Calu3 (cell line): ENCODE results near the gene IGFBP5. TPM values are rescaled to one million over a fixed set of nuclear protein-coding genes. Genes with fewer than 3 reads are reported as not detected.

Experiments
- BruUV-seq: library from RNA; stranded (reverse); fragments of 400-500 nt; replicated peaks from 2 replicates; lab custom pipeline; 2021; lab: Mats Ljungman, UMichigan
- CTCF ChIA-PET: fragments of 300-600 bp; sonication (Branson Sonifier 250); formaldehyde crosslinking; loops from one replicate; lab custom pipeline; 2022; ENCODE audit warnings: antibody characterized with exemption; lab: Charles Lee
- DNase-seq: peaks from one replicate; pipeline ENCODE4 v3.0.0; 2022
- H3K27ac Mint-ChIP-seq: one replicate; pipeline ENCODE4 v1.8.0; 2022; ENCODE audit warnings: mixed read lengths; ENCODE audit not compliant: unreplicated experiment
- H3K27me3 Mint-ChIP-seq: one replicate; pipeline ENCODE4 v1.8.0; 2022; ENCODE audit warnings: mixed read lengths; ENCODE audit not compliant: unreplicated experiment
- H3K36me3 Mint-ChIP-seq: one replicate; pipeline ENCODE4 v1.8.0; 2022; ENCODE audit warnings: mild to moderate bottlenecking, moderate library complexity, mixed read lengths; ENCODE audit not compliant: insufficient read depth, unreplicated experiment
- H3K4me1 Mint-ChIP-seq: one replicate; pipeline ENCODE4 v1.8.0; 2022; ENCODE audit warnings: mild to moderate bottlenecking, low read depth, mixed read lengths; ENCODE audit not compliant: unreplicated experiment
- H3K4me3 Mint-ChIP-seq: one replicate; pipeline ENCODE4 v1.8.0; 2022; ENCODE audit warnings: mild to moderate bottlenecking, low read depth, moderate library complexity, mixed read lengths; ENCODE audit not compliant: unreplicated experiment
- H3K9me3 Mint-ChIP-seq: one replicate; pipeline ENCODE4 v1.8.0; 2022; ENCODE audit warnings: low read depth, mixed read lengths; ENCODE audit not compliant: unreplicated experiment
- CTCF ChIP-seq: fragments of 200-600 bp; IDR thresholded peaks from one replicate; pipeline ENCODE4 v1.8.0; 2022; ENCODE audit warnings: antibody characterized with exemption; ENCODE audit not compliant: unreplicated experiment
- intact Hi-C: fragments of 100-400 bp; cut with micrococcal nuclease; formaldehyde crosslinking; loops from one replicate; pipeline ENCODE4 v1.10.0; 2022; ENCODE audit not compliant: unreplicated experiment
- total RNA-seq: library from RNA; stranded (reverse); gene quantifications from 2 replicates; pipeline ENCODE4 v1.2.3, GENCODE V29; 2022

Gene IGFBP5
- total RNA-seq, 1 experiment from 2014 or later: 14.8 TPM

GRCh38 chr2:216711348-216711747 lies 16.0 kb upstream of the IGFBP5 start:
- Mint-ChIP-seq H3K9me3 (no peaks in the 10 kb centered on the region), H3K4me3 (no peak overlapping the region), H3K36me3 (peaks cover 3% of the 10 kb centered on the region), H3K4me1 (no peaks in the 10 kb centered on the region), H3K27me3 (no peaks in the 10 kb centered on the region), H3K27ac (no peak overlapping the region)
- no TSS peak for BruUV-seq
- intact Hi-C loops: no loop called here
- DNase-seq: no peak
- no peak for TF ChIP-seq CTCF
- CTCF ChIA-PET: interaction anchor here (0.7 to 1.0 kb wide), 3 partner anchors 11 to 621 kb away, joined by 3 to 4 read pairs (median 3); no protein-coding TSS in a partner anchor

GRCh38 chr2:216710551-216711301 lies 15.4 kb upstream of the IGFBP5 start:
- H3K4me3 Mint-ChIP-seq: no peak overlapping the region
- no peaks in the 10 kb centered on the region for H3K4me1 Mint-ChIP-seq
- no peak for TF ChIP-seq CTCF
- CTCF ChIA-PET: interaction anchor here (0.7 to 1.0 kb wide), 3 partner anchors 12 to 622 kb away, joined by 3 to 4 read pairs (median 3); no protein-coding TSS in a partner anchor
- H3K27ac Mint-ChIP-seq: no peak overlapping the region
- intact Hi-C loops: no loop called here
- H3K36me3 Mint-ChIP-seq: peaks cover 3% of the 10 kb centered on the region
- no peaks in the 10 kb centered on the region for H3K9me3 Mint-ChIP-seq
- no peaks in the 10 kb centered on the region for H3K27me3 Mint-ChIP-seq
- no peak for DNase-seq
- BruUV-seq: no TSS peak

- Mint-ChIP-seq H3K9me3 (no peaks in the 10 kb centered on the region), H3K27me3 (no peaks in the 10 kb centered on the region), H3K4me3 (no peak overlapping the region), H3K4me1 (peaks cover 5% of the 10 kb centered on the region), H3K27ac (no peak overlapping the region), H3K36me3 (no peaks in the 10 kb centered on the region)
- no peak for TF ChIP-seq CTCF
- intact Hi-C loops: no loop called here
- CTCF ChIA-PET: no interaction called here
- DNase-seq: no peak
- BruUV-seq: no TSS peak
Measured at GRCh38 chr2:216702756-216703155, 7.4 kb upstream of the IGFBP5 start.

- no peaks in the 10 kb centered on the region for H3K27me3 Mint-ChIP-seq
- H3K9me3 Mint-ChIP-seq: no peaks in the 10 kb centered on the region
- no peak for TF ChIP-seq CTCF
- no peak overlapping the region for H3K27ac Mint-ChIP-seq
- no peaks in the 10 kb centered on the region for H3K36me3 Mint-ChIP-seq
- CTCF ChIA-PET: no interaction called here
- peaks cover 17% of the 10 kb centered on the region for H3K4me1 Mint-ChIP-seq
- intact Hi-C loops: no loop called here
- DNase-seq: no peak
- no TSS peak for BruUV-seq
- H3K4me3 Mint-ChIP-seq: no peak overlapping the region
Measured at GRCh38 chr2:216701544-216701943, 6.2 kb upstream of the IGFBP5 start.
